ENCODE measurements around the gene ACVR1. TPM values are rescaled to one million over a fixed set of nuclear protein-coding genes. Genes with fewer than 3 reads are reported as not detected.

The ACVR1 gene
- total RNA-seq, 1 experiment from 2014 or later = 11.1 TPM

DNA sequence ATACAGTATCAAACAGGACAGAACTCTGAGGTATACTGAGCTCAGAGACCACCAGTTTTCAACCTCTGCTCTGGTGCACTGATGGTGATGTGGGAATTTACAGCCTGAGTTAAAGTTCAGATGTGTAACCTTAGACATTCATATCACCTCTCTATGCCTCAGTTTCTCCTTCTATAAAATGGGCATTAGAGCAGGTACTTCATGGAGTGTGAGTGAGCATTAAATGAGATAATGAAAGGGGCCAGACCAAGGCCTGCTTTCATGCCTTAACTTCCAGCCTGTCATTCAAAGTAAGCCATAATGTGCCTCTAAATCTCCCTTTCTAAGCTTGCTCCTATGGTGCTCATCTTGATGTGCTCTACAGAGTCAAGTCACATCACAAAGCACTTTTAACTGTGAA is 8.4 kb downstream of the ACVR1 start:
- Histone ChIP-seq H3K36me3 (ENCODE audit: control insufficient read depth, insufficient read depth, low read length) (no peaks in the 10 kb centered on the region), H3K27me3 (replicated peaks; ENCODE audit: control insufficient read depth, insufficient read depth, low read length) (no peaks in the 10 kb centered on the region), H3K9me3 (no peaks in the 10 kb centered on the region), H3K4me3 (ENCODE audit: low read depth, low read length) (no peak overlapping the region), H3K4me1 (no peaks in the 10 kb centered on the region)
- Mint-ChIP-seq H3K9me3 (ENCODE audit: unreplicated experiment) (no peaks in the 10 kb centered on the region), H3K36me3 (ENCODE audit: insufficient read depth, unreplicated experiment) (no peaks in the 10 kb centered on the region), H3K27ac (ENCODE audit: unreplicated experiment) (no peak overlapping the region), H3K4me3 (ENCODE audit: unreplicated experiment) (no peak overlapping the region), H3K27me3 (ENCODE audit: insufficient read depth, unreplicated experiment) (no peaks in the 10 kb centered on the region), H3K4me1 (ENCODE audit: low read depth, unreplicated experiment) (peaks cover 8% of the 10 kb centered on the region)
- TF ChIP-seq, protein P1, sequence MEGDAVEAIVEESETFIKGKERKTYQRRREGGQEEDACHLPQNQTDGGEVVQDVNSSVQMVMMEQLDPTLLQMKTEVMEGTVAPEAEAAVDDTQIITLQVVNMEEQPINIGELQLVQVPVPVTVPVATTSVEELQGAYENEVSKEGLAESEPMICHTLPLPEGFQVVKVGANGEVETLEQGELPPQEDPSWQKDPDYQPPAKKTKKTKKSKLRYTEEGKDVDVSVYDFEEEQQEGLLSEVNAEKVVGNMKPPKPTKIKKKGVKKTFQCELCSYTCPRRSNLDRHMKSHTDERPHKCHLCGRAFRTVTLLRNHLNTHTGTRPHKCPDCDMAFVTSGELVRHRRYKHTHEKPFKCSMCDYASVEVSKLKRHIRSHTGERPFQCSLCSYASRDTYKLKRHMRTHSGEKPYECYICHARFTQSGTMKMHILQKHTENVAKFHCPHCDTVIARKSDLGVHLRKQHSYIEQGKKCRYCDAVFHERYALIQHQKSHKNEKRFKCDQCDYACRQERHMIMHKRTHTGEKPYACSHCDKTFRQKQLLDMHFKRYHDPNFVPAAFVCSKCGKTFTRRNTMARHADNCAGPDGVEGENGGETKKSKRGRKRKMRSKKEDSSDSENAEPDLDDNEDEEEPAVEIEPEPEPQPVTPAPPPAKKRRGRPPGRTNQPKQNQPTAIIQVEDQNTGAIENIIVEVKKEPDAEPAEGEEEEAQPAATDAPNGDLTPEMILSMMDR (IDR thresholded peaks at IDR 0.05; ENCODE audit: insufficient read depth in 1 of 2, low read depth in 1 of 2, low read length in 1 of 2, severe bottlenecking in 1 of 2, unreplicated experiment in 1 of 2) = no peak
- no TSS peak for BruUV-seq (replicated peaks)
- ChIA-PET POLR2A (no interaction called here), CTCF (no interaction called here)
- no peak for DNase-seq
- intact Hi-C loops (cut with micrococcal nuclease; ENCODE audit: unreplicated experiment) = no loop called here

DNA sequence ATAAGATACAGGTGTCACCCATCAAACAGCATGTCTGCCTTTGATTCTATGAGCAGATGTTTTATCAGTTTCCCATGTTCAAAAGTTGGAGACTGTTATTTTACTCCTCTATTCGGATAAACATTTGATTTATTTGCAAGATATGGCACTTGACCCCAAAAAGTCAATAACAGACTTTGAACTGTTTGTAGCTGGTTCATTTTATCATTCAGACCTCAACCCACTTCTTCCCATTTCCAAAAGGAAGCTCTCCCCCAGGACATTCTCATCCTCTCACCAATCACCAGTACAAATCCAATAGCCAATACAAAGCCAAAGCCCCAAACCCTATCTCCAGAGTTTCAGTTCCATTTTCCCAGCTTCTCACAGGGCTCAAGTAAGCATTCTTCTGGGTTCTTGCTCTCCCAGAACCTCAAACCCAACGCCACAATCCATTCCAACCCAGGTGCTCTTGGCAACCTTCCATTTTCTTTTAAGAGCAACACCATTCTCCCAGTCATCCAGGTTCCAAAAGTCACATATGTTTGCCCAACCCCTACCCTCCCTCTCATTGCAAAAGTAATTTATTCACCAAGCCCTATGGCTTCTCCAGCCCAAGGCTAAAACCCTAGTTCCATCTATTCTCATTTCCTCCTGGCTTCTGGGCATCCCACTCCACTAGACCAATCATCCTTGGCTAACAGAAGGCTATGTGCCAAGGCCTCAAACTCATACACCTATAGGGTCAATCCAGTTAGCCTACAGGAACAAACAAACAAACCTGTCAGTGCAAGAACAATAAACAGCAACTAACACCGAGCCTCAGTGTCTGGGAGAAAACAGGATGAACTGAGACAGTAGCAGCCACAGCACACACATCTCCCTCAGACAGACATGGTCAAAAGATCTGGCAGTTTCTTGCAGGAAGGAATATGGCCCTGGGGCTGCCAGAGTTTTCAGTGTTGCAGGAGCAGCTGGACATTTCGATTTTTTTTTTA is 9.2 kb downstream of the ACVR1 start:
- H3K27me3 ChIP-seq (replicated peaks; ENCODE audit: control insufficient read depth, insufficient read depth, low read length) = no peaks in the 10 kb centered on the region
- no peak overlapping the region for H3K4me3 ChIP-seq (ENCODE audit: low read depth, low read length)
- no peaks in the 10 kb centered on the region for H3K36me3 ChIP-seq (ENCODE audit: control insufficient read depth, insufficient read depth, low read length)
- H3K27ac Mint-ChIP-seq (ENCODE audit: unreplicated experiment) = no peak overlapping the region
- intact Hi-C loops (cut with micrococcal nuclease; ENCODE audit: unreplicated experiment) = no loop called here
- POLR2A ChIA-PET = no interaction called here
- TF ChIP-seq, protein P1 (IDR thresholded peaks at IDR 0.05; ENCODE audit: insufficient read depth in 1 of 2, low read depth in 1 of 2, low read length in 1 of 2, severe bottlenecking in 1 of 2, unreplicated experiment in 1 of 2) = no peak
- no peak overlapping the region for H3K4me3 Mint-ChIP-seq (ENCODE audit: unreplicated experiment)
- CTCF ChIA-PET = no interaction called here
- no peaks in the 10 kb centered on the region for H3K27me3 Mint-ChIP-seq (ENCODE audit: insufficient read depth, unreplicated experiment)
- H3K36me3 Mint-ChIP-seq (ENCODE audit: insufficient read depth, unreplicated experiment) = no peaks in the 10 kb centered on the region
- no peaks in the 10 kb centered on the region for H3K9me3 ChIP-seq
- peaks cover 8% of the 10 kb centered on the region for H3K4me1 Mint-ChIP-seq (ENCODE audit: low read depth, unreplicated experiment)
- BruUV-seq (replicated peaks) = no TSS peak
- no peaks in the 10 kb centered on the region for H3K9me3 Mint-ChIP-seq (ENCODE audit: unreplicated experiment)
- no peaks in the 10 kb centered on the region for H3K4me1 ChIP-seq
- no peak for DNase-seq

DNA sequence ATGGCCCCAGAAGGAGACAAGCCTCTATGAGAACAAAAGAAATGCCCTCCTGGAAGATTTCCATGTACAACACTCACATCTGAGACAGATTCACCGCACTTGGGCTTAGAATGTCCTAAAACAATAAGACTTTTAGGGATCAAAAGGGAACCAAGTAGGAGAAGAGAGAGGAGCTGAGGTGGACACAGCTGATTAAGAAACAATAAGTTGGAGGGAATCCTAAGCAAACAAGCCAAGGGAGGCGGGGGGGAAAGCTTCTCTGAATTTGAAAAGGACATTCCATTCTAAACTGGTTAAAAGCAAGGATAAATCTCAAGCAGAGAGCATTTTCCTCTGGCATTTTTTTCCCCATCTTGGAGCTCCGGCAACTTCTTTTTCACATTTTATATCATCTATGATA is 9.9 kb downstream of the ACVR1 start:
- TF ChIP-seq, protein P1 (IDR thresholded peaks at IDR 0.05; ENCODE audit: insufficient read depth in 1 of 2, low read depth in 1 of 2, low read length in 1 of 2, severe bottlenecking in 1 of 2, unreplicated experiment in 1 of 2) = no peak
- CTCF ChIA-PET = no interaction called here
- intact Hi-C loops (cut with micrococcal nuclease; ENCODE audit: unreplicated experiment) = no loop called here
- H3K36me3 Mint-ChIP-seq (ENCODE audit: insufficient read depth, unreplicated experiment) = no peaks in the 10 kb centered on the region
- H3K4me3 ChIP-seq (ENCODE audit: low read depth, low read length) = no peak overlapping the region
- H3K4me1 ChIP-seq = no peaks in the 10 kb centered on the region
- H3K9me3 Mint-ChIP-seq (ENCODE audit: unreplicated experiment) = no peaks in the 10 kb centered on the region
- DNase-seq = no peak
- no peaks in the 10 kb centered on the region for H3K27me3 ChIP-seq (replicated peaks; ENCODE audit: control insufficient read depth, insufficient read depth, low read length)
- POLR2A ChIA-PET = no interaction called here
- no peaks in the 10 kb centered on the region for H3K36me3 ChIP-seq (ENCODE audit: control insufficient read depth, insufficient read depth, low read length)
- no TSS peak for BruUV-seq (replicated peaks)
- peaks cover 8% of the 10 kb centered on the region for H3K4me1 Mint-ChIP-seq (ENCODE audit: low read depth, unreplicated experiment)
- no peak overlapping the region for H3K4me3 Mint-ChIP-seq (ENCODE audit: unreplicated experiment)
- H3K27me3 Mint-ChIP-seq (ENCODE audit: insufficient read depth, unreplicated experiment) = no peaks in the 10 kb centered on the region
- H3K9me3 ChIP-seq = no peaks in the 10 kb centered on the region
- H3K27ac Mint-ChIP-seq (ENCODE audit: unreplicated experiment) = no peak overlapping the region
